Measurements from ENCODE around the gene UTP11. TPM values are rescaled to one million over a fixed set of nuclear protein-coding genes. Genes with fewer than 3 reads are reported as not detected.

Gene UTP11
- total and polyA plus RNA-seq, 2 of the 8 experiments (the other 6 are each of a cell fraction or from before 2014, with no cell fraction given) = 19.5 to 60.5 TPM

DNA sequence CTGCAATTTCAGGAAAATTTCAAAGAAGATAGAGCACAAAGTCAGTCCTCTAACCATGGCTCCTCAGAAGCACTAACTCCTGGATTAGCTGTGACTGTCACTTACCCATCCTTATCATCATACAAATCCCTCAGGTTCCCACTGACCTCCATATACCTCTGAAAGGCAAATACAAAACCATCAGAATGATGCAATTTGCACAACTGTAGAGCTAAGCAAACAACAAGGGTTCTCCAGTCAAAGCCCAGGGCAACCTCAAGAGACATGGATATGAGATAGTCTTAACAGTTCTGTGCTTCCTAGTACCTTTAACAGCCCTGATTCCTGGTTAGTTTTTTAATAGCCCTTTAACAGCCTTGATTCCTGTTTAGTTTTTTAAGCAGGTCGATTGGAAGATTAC, 24.9 kb upstream of the UTP11 start (continued):
- no peak for TF ChIP-seq RFX5 (IDR thresholded peaks at IDR 0.05; ENCODE audit: borderline replicate concordance, low read depth, low read length)
- TF ChIP-seq JUND (IDR thresholded peaks at IDR 0.05; ENCODE audit: low read length) = no peak
- TF ChIP-seq CBX5 (IDR thresholded peaks at IDR 0.05; ENCODE audit: low read depth, low read length) = no peak
- no peak for TF ChIP-seq BCL11A (IDR thresholded peaks at IDR 0.05; ENCODE audit: low read depth in 2 of 2, low read length in 2 of 2)
- no peak for TF ChIP-seq ASH2L (IDR thresholded peaks at IDR 0.05; ENCODE audit: low read length)
- TF ChIP-seq, protein P1, sequence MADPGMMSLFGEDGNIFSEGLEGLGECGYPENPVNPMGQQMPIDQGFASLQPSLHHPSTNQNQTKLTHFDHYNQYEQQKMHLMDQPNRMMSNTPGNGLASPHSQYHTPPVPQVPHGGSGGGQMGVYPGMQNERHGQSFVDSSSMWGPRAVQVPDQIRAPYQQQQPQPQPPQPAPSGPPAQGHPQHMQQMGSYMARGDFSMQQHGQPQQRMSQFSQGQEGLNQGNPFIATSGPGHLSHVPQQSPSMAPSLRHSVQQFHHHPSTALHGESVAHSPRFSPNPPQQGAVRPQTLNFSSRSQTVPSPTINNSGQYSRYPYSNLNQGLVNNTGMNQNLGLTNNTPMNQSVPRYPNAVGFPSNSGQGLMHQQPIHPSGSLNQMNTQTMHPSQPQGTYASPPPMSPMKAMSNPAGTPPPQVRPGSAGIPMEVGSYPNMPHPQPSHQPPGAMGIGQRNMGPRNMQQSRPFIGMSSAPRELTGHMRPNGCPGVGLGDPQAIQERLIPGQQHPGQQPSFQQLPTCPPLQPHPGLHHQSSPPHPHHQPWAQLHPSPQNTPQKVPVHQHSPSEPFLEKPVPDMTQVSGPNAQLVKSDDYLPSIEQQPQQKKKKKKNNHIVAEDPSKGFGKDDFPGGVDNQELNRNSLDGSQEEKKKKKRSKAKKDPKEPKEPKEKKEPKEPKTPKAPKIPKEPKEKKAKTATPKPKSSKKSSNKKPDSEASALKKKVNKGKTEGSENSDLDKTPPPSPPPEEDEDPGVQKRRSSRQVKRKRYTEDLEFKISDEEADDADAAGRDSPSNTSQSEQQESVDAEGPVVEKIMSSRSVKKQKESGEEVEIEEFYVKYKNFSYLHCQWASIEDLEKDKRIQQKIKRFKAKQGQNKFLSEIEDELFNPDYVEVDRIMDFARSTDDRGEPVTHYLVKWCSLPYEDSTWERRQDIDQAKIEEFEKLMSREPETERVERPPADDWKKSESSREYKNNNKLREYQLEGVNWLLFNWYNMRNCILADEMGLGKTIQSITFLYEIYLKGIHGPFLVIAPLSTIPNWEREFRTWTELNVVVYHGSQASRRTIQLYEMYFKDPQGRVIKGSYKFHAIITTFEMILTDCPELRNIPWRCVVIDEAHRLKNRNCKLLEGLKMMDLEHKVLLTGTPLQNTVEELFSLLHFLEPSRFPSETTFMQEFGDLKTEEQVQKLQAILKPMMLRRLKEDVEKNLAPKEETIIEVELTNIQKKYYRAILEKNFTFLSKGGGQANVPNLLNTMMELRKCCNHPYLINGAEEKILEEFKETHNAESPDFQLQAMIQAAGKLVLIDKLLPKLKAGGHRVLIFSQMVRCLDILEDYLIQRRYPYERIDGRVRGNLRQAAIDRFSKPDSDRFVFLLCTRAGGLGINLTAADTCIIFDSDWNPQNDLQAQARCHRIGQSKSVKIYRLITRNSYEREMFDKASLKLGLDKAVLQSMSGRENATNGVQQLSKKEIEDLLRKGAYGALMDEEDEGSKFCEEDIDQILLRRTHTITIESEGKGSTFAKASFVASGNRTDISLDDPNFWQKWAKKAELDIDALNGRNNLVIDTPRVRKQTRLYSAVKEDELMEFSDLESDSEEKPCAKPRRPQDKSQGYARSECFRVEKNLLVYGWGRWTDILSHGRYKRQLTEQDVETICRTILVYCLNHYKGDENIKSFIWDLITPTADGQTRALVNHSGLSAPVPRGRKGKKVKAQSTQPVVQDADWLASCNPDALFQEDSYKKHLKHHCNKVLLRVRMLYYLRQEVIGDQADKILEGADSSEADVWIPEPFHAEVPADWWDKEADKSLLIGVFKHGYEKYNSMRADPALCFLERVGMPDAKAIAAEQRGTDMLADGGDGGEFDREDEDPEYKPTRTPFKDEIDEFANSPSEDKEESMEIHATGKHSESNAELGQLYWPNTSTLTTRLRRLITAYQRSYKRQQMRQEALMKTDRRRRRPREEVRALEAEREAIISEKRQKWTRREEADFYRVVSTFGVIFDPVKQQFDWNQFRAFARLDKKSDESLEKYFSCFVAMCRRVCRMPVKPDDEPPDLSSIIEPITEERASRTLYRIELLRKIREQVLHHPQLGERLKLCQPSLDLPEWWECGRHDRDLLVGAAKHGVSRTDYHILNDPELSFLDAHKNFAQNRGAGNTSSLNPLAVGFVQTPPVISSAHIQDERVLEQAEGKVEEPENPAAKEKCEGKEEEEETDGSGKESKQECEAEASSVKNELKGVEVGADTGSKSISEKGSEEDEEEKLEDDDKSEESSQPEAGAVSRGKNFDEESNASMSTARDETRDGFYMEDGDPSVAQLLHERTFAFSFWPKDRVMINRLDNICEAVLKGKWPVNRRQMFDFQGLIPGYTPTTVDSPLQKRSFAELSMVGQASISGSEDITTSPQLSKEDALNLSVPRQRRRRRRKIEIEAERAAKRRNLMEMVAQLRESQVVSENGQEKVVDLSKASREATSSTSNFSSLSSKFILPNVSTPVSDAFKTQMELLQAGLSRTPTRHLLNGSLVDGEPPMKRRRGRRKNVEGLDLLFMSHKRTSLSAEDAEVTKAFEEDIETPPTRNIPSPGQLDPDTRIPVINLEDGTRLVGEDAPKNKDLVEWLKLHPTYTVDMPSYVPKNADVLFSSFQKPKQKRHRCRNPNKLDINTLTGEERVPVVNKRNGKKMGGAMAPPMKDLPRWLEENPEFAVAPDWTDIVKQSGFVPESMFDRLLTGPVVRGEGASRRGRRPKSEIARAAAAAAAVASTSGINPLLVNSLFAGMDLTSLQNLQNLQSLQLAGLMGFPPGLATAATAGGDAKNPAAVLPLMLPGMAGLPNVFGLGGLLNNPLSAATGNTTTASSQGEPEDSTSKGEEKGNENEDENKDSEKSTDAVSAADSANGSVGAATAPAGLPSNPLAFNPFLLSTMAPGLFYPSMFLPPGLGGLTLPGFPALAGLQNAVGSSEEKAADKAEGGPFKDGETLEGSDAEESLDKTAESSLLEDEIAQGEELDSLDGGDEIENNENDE (IDR thresholded peaks at IDR 0.05; ENCODE audit: insufficient replicate concordance, low read length) = no peak
- no peak for TF ChIP-seq CREB1 (IDR thresholded peaks at IDR 0.05)
- no peak for TF ChIP-seq TBP (IDR thresholded peaks at IDR 0.05; ENCODE audit: low read depth, low read length)
